H4 (cell line): ENCODE data around the gene MYO6. TPM values are rescaled to one million over a fixed set of nuclear protein-coding genes. Genes with fewer than 3 reads are reported as not detected.
"Not testable (repeated sequence)": the region's sequence is repeated elsewhere in the genome, so short reads cannot be mapped to it uniquely, and the experiment has no call there.

Experiments used
- DNase-seq: peaks from one replicate; pipeline ENCODE4 v3.0.0-alpha.2; 2015; ENCODE audit warnings: low spot score
- total RNA-seq: library from RNA; depleted of rRNA; stranded (reverse); fragments of >200 nt; shearing (Covaris generic); gene quantifications from 2 replicates; pipeline ENCODE4 v1.2.3, GENCODE V29; 2014

Gene MYO6
- total RNA-seq, 1 experiment from 2014 or later, result 2.9 TPM

GRCh38 chr6:75892384-75892783 is 143.3 kb downstream of the MYO6 start:
- no peak for DNase-seq

- peak; percentile 89 for DNase-seq
These were observed 144.2 kb downstream of the MYO6 start for GRCh38 chr6:75893058-75893775.

- DNase-seq, result no peak
These were observed 144.7 kb downstream of the MYO6 start for GRCh38 chr6:75893776-75894152.

- DNase-seq, result no peak
These were observed 147.5 kb downstream of the MYO6 start for GRCh38 chr6:75896526-75896925.

- not testable (repeated sequence) for DNase-seq
These were observed 151.2 kb downstream of the MYO6 start for GRCh38 chr6:75900216-75900615.

GRCh38 chr6:75905129-75905528 is 156.1 kb downstream of the MYO6 start:
- not testable (repeated sequence) for DNase-seq

- no peak for DNase-seq
These were observed 157.8 kb downstream of the MYO6 start for GRCh38 chr6:75906871-75907270.

- DNase-seq, result no peak
These were observed 158.4 kb downstream of the MYO6 start for GRCh38 chr6:75907444-75907843.

GRCh38 chr6:75913040-75913439 is 164.0 kb downstream of the MYO6 start:
- DNase-seq, result no peak

- peak; percentile 29 for DNase-seq
These were observed 173.2 kb downstream of the MYO6 start for GRCh38 chr6:75922226-75922625.

- no peak for DNase-seq
These were observed 177.5 kb downstream of the MYO6 start for GRCh38 chr6:75926293-75927168.

- DNase-seq, result no peak
These were observed 182.1 kb downstream of the MYO6 start for GRCh38 chr6:75931011-75931680.

GRCh38 chr6:75932067-75932466 is 183.0 kb downstream of the MYO6 start:
- no peak for DNase-seq

- DNase-seq, result no peak
These were observed 184.4 kb downstream of the MYO6 start for GRCh38 chr6:75933387-75933975.

GRCh38 chr6:75934643-75935472 is 185.8 kb downstream of the MYO6 start:
- peak; percentile 90 for DNase-seq

GRCh38 chr6:75935473-75935793 is 186.4 kb downstream of the MYO6 start:
- no peak for DNase-seq

- no peak for DNase-seq
These were observed 187.6 kb downstream of the MYO6 start for GRCh38 chr6:75936682-75937081.

GRCh38 chr6:75937846-75938245 is 188.8 kb downstream of the MYO6 start:
- no peak for DNase-seq

GRCh38 chr6:75940564-75940963 is 191.5 kb downstream of the MYO6 start:
- DNase-seq, result no peak

GRCh38 chr6:75941509-75941908 is 192.5 kb downstream of the MYO6 start:
- DNase-seq, result no peak

GRCh38 chr6:75943381-75943780 is 194.3 kb downstream of the MYO6 start:
- no peak for DNase-seq
